GM18870 (cell line): ENCODE measurements around the gene PYGO2.
A peak's percentile ranks its signal among the peaks of the same experiment; 100 is the strongest.

Source experiments
- ATAC-seq: cut with Tn5 transposase; IDR thresholded peaks from one replicate; pipeline ENCODE4 v1.9.1; 2021; ENCODE audit warnings: moderate library complexity; ENCODE audit not compliant: unreplicated experiment

Gene PYGO2

GRCh38 chr1:154966111-154966510 is 4.5 kb upstream of the PYGO2 start:
- no peak for ATAC-seq

- ATAC-seq: no peak
Observed at GRCh38 chr1:154964359-154964758, 2.8 kb upstream of the PYGO2 start.

GRCh38 chr1:154963643-154964042 is 2.1 kb upstream of the PYGO2 start:
- no peak for ATAC-seq

GRCh38 chr1:154962795-154963330 is 1.3 kb upstream of the PYGO2 start:
- ATAC-seq: no peak

GRCh38 chr1:154962156-154962749 is 671 bp upstream of the PYGO2 start:
- no peak for ATAC-seq

GRCh38 chr1:154960446-154961136 is 991 bp downstream of the PYGO2 start:
- ATAC-seq: no peak

- ATAC-seq: no peak
Observed at GRCh38 chr1:154959426-154959780, 2.2 kb downstream of the PYGO2 start.

- ATAC-seq: no peak
Observed at GRCh38 chr1:154958681-154959425, 2.7 kb downstream of the PYGO2 start.

GRCh38 chr1:154958036-154958435 is 3.5 kb downstream of the PYGO2 start:
- no peak for ATAC-seq

- ATAC-seq: no peak
Observed at GRCh38 chr1:154957091-154957657, 4.4 kb downstream of the PYGO2 start.

- ATAC-seq: no peak
Observed at GRCh38 chr1:154956544-154956941, 5.0 kb downstream of the PYGO2 start.

GRCh38 chr1:154955718-154956543 is 5.7 kb downstream of the PYGO2 start, which contains the start of gene PBXIP1:
Gene PBXIP1, minus strand, starts transcription at chr1:154956099. Its CDS starts 2,378 bp downstream, at chr1:154953721.
- ATAC-seq: peak; percentile 49

- no peak for ATAC-seq
Observed at GRCh38 chr1:154955039-154955717, 6.4 kb downstream of the PYGO2 start.

GRCh38 chr1:154954541-154954940 is 7.0 kb downstream of the PYGO2 start:
- no peak for ATAC-seq

GRCh38 chr1:154953611-154954038 is 8.0 kb downstream of the PYGO2 start:
- no peak for ATAC-seq

- no peak for ATAC-seq
Observed at GRCh38 chr1:154952664-154953063, 8.9 kb downstream of the PYGO2 start.

- no peak for ATAC-seq
Observed at GRCh38 chr1:154951901-154952657, 9.5 kb downstream of the PYGO2 start.

- ATAC-seq: no peak
Observed at GRCh38 chr1:154948079-154948478, 13.5 kb downstream of the PYGO2 start.
